ENCODE measurements around the gene GTF2A1L.
"Not testable (repeated sequence)": the region's sequence is repeated elsewhere in the genome, so short reads cannot be mapped to it uniquely, and the experiment has no call there.

GTF2A1L gene

GRCh38 chr2:48685126-48685525 lies 67.5 kb downstream of the GTF2A1L start:
- H3K9me3 ChIP-seq (replicated peaks in 1 of 11), result no peaks in the 10 kb centered on the region
- TF ChIP-seq Cebpa-rat (IDR thresholded peaks at IDR 0.05), result no peak
- no peak overlapping the region for H3K4me3 ChIP-seq
- no peaks in the 10 kb centered on the region for H3K36me3 ChIP-seq
- no peak overlapping the region for H3K27ac ChIP-seq
- H4K20me1 ChIP-seq, result no peaks in the 10 kb centered on the region
- H3K4me2 ChIP-seq, result no peak overlapping the region
- H3K27me3 ChIP-seq, result no peaks in the 10 kb centered on the region
- 0 out of 20 replicates have a peak, but pooled peaks cover 0 to 4% (median 0%) of the 10 kb centered on the region in 10 experiments for H3K4me1 ChIP-seq
- no peak overlapping the region for H3K9ac ChIP-seq

GRCh38 chr2:48691935-48692691 lies 74.5 kb downstream of the GTF2A1L start:
- Histone ChIP-seq H3K4me1 (no peaks in the 10 kb centered on the region), H3K27ac (no peak overlapping the region), H4K20me1 (no peaks in the 10 kb centered on the region), H3K9ac (no peak overlapping the region), H3K36me3 (no peaks in the 10 kb centered on the region), H3K4me2 (no peak overlapping the region), H3K27me3 (no peaks in the 10 kb centered on the region), H3K4me3 (no peak overlapping the region), H3K9me3 (replicated peaks in 1 of 11) (no peaks in the 10 kb centered on the region)
- TF ChIP-seq Cebpa-rat (IDR thresholded peaks at IDR 0.05), result no peak

- H3K27me3 ChIP-seq, result no peaks in the 10 kb centered on the region
- H4K20me1 ChIP-seq, result no peaks in the 10 kb centered on the region
- H3K4me1 ChIP-seq, result no peaks in the 10 kb centered on the region
- no peak for TF ChIP-seq Cebpa-rat (IDR thresholded peaks at IDR 0.05)
- no peak overlapping the region for H3K27ac ChIP-seq
- no peaks in the 10 kb centered on the region for H3K9me3 ChIP-seq (replicated peaks in 1 of 11)
- H3K4me2 ChIP-seq, result no peak overlapping the region
- no peak overlapping the region for H3K4me3 ChIP-seq
- no peak overlapping the region for H3K9ac ChIP-seq
- no peaks in the 10 kb centered on the region for H3K36me3 ChIP-seq
Observed at GRCh38 chr2:48693066-48693465, 75.4 kb downstream of the GTF2A1L start.

GRCh38 chr2:48693645-48694044 lies 76.0 kb downstream of the GTF2A1L start:
- Histone ChIP-seq H3K27ac (no peak overlapping the region), H3K4me1 (no peaks in the 10 kb centered on the region), H3K9me3 (replicated peaks in 1 of 11) (no peaks in the 10 kb centered on the region), H3K36me3 (no peaks in the 10 kb centered on the region), H3K9ac (no peak overlapping the region), H4K20me1 (no peaks in the 10 kb centered on the region), H3K4me2 (no peak overlapping the region), H3K4me3 (no peak overlapping the region), H3K27me3 (no peaks in the 10 kb centered on the region)
- TF ChIP-seq Cebpa-rat (IDR thresholded peaks at IDR 0.05), result no peak

GRCh38 chr2:48694149-48694548 lies 76.5 kb downstream of the GTF2A1L start:
- H4K20me1 ChIP-seq, result no peaks in the 10 kb centered on the region
- no peak overlapping the region for H3K4me3 ChIP-seq
- H3K36me3 ChIP-seq, result no peaks in the 10 kb centered on the region
- H3K9ac ChIP-seq, result no peak overlapping the region
- H3K27ac ChIP-seq, result no peak overlapping the region
- H3K9me3 ChIP-seq (replicated peaks in 1 of 11), result no peaks in the 10 kb centered on the region
- no peak for TF ChIP-seq Cebpa-rat (IDR thresholded peaks at IDR 0.05)
- no peaks in the 10 kb centered on the region for H3K27me3 ChIP-seq
- no peak overlapping the region for H3K4me2 ChIP-seq
- peaks cover 0 to 1% (median 0%) of the 10 kb centered on the region in 10 experiments; a peak in 2 of 20 replicates for H3K4me1 ChIP-seq

GRCh38 chr2:48695991-48696390 lies 78.3 kb downstream of the GTF2A1L start:
- Histone ChIP-seq H3K36me3 (no peaks in the 10 kb centered on the region), H3K9me3 (replicated peaks in 1 of 11) (no peaks in the 10 kb centered on the region), H4K20me1 (no peaks in the 10 kb centered on the region), H3K9ac (no peak overlapping the region), H3K4me3 (no peak overlapping the region), H3K4me2 (no peak overlapping the region), H3K27me3 (no peaks in the 10 kb centered on the region), H3K4me1 (peaks cover 0 to 9% (median 0%) of the 10 kb centered on the region in 10 experiments; a peak in 3 of 20 replicates), H3K27ac (no peak overlapping the region)
- TF ChIP-seq Cebpa-rat (IDR thresholded peaks at IDR 0.05), result no peak

GRCh38 chr2:48696881-48697280 lies 79.2 kb downstream of the GTF2A1L start:
- H4K20me1 ChIP-seq, result no peaks in the 10 kb centered on the region
- no peaks in the 10 kb centered on the region for H3K27me3 ChIP-seq
- no peak overlapping the region for H3K27ac ChIP-seq
- no peak overlapping the region for H3K9ac ChIP-seq
- no peak overlapping the region for H3K4me2 ChIP-seq
- H3K9me3 ChIP-seq (replicated peaks in 1 of 11), result no peaks in the 10 kb centered on the region
- peaks cover 0 to 9% (median 0%) of the 10 kb centered on the region in 10 experiments; a peak in 3 of 20 replicates for H3K4me1 ChIP-seq
- H3K4me3 ChIP-seq, result no peak overlapping the region
- no peaks in the 10 kb centered on the region for H3K36me3 ChIP-seq
- TF ChIP-seq Cebpa-rat (IDR thresholded peaks at IDR 0.05), result no peak

GRCh38 chr2:48699348-48699930 lies 81.8 kb downstream of the GTF2A1L start:
- Histone ChIP-seq H3K36me3 (no peaks in the 10 kb centered on the region), H3K4me1 (peaks cover 0 to 9% (median 0%) of the 10 kb centered on the region in 10 experiments; a peak in 3 of 20 replicates), H3K4me3 (no peak overlapping the region), H3K9me3 (replicated peaks in 1 of 11) (no peaks in the 10 kb centered on the region), H3K27ac (no peak overlapping the region), H4K20me1 (no peaks in the 10 kb centered on the region), H3K9ac (no peak overlapping the region), H3K4me2 (peak overlapping the region in 1 of 11 experiments; percentile 15; a peak in 2 of 22 replicates), H3K27me3 (no peaks in the 10 kb centered on the region)
- TF ChIP-seq Cebpa-rat (IDR thresholded peaks at IDR 0.05), result no peak

- not testable (repeated sequence) for H3K27me3 ChIP-seq, H3K27ac ChIP-seq, H3K36me3 ChIP-seq, H3K4me2 ChIP-seq, H3K9ac ChIP-seq, H4K20me1 ChIP-seq, H3K4me3 ChIP-seq
- Histone ChIP-seq H3K9me3 (replicated peaks in 1 of 11) (peaks cover 0 to 17% (median 0%) of the 10 kb centered on the region in 11 experiments; a peak in 4 of 22 replicates), H3K4me1 (peaks cover 0 to 16% (median 0%) of the 10 kb centered on the region in 10 experiments; a peak in 3 of 20 replicates)
Observed at GRCh38 chr2:48703621-48704020, 86.0 kb downstream of the GTF2A1L start.

Measured in BLaER1 treated with 17β-estradiol and CSF1 and Interleukin-3, amounts not matched to agents 10 nM and 100 nM (cell line).